Bronchial epithelial cell (primary cell): ENCODE measurements around the gene SEMA4D. TPM values are rescaled to one million over a fixed set of nuclear protein-coding genes. Genes with fewer than 3 reads are reported as not detected.
A peak's percentile ranks its signal among the peaks of the same experiment; 100 is the strongest.

Experiments used
- DNase-seq: peaks from one replicate; pipeline ENCODE4 v3.0.0-alpha.2; 2010; ENCODE audit warnings: low read depth
- FAIRE-seq: peaks from 2 replicates; lab custom pipeline; 2011; peaks lifted over from hg19 to GRCh38; lab: Jason Lieb, UNC
- H3K27me3 ChIP-seq: 2 replicates; pipeline ENCODE4 v1.5.1; 2011; ENCODE audit warnings: low read length; ENCODE audit not compliant: control insufficient read depth, insufficient read depth
- H3K36me3 ChIP-seq: 2 replicates; pipeline ENCODE4 v1.5.1; 2011; ENCODE audit warnings: low read length; ENCODE audit not compliant: control insufficient read depth, insufficient read depth
- H3K4me3 ChIP-seq: 2 replicates; pipeline ENCODE4 v1.5.1; 2011; ENCODE audit warnings: mild to moderate bottlenecking, low read depth, low read length, control low read depth
- CTCF ChIP-seq: IDR thresholded peaks from 2 replicates; pipeline ENCODE4 v1.5.1; 2011; ENCODE audit warnings: mild to moderate bottlenecking, moderate library complexity, low read length, control low read depth, inconsistent platforms; ENCODE audit not compliant: insufficient read depth, severe bottlenecking
- total RNA-seq: library from RNA; depleted of rRNA; stranded (reverse); fragments of >200 nt; gene quantifications from 2 replicates; pipeline ENCODE4 v1.2.1, GENCODE V29; 2014

SEMA4D gene
- total RNA-seq, 1 donor from 2014 or later, result 1.8 TPM

GRCh38 chr9:89536145-89536574 lies 38.2 kb upstream of the SEMA4D start:
- no peaks in the 10 kb centered on the region for H3K36me3 ChIP-seq
- FAIRE-seq, result no peak
- no peak overlapping the region for H3K4me3 ChIP-seq
- H3K27me3 ChIP-seq, result no peaks in the 10 kb centered on the region
- TF ChIP-seq CTCF, result no peak
- no peak for DNase-seq

- no peaks in the 10 kb centered on the region for H3K36me3 ChIP-seq
- no peak overlapping the region for H3K4me3 ChIP-seq
- FAIRE-seq (peak; percentile 79), DNase-seq (no peak)
- no peak for TF ChIP-seq CTCF
- H3K27me3 ChIP-seq, result no peaks in the 10 kb centered on the region
These were observed 37.5 kb upstream of the SEMA4D start for GRCh38 chr9:89535461-89535860.

GRCh38 chr9:89534515-89535287 lies 36.8 kb upstream of the SEMA4D start:
- FAIRE-seq, result no peak
- Histone ChIP-seq H3K36me3 (no peaks in the 10 kb centered on the region), H3K4me3 (no peak overlapping the region), H3K27me3 (no peaks in the 10 kb centered on the region)
- TF ChIP-seq CTCF, result no peak
- DNase-seq, result no peak

GRCh38 chr9:89533411-89534095 lies 35.6 kb upstream of the SEMA4D start:
- H3K36me3 ChIP-seq, result no peaks in the 10 kb centered on the region
- no peaks in the 10 kb centered on the region for H3K27me3 ChIP-seq
- DNase-seq (no peak), FAIRE-seq (no peak)
- no peak overlapping the region for H3K4me3 ChIP-seq
- TF ChIP-seq CTCF, result no peak

- H3K27me3 ChIP-seq, result no peaks in the 10 kb centered on the region
- H3K36me3 ChIP-seq, result no peaks in the 10 kb centered on the region
- DNase-seq (no peak), FAIRE-seq (no peak)
- no peak for TF ChIP-seq CTCF
- no peak overlapping the region for H3K4me3 ChIP-seq
These were observed 35.0 kb upstream of the SEMA4D start for GRCh38 chr9:89532944-89533343.
